Bone marrow (tissue), 2 donors: ENCODE data around the gene SHMT1.
"Not testable (repeated sequence)": the region's sequence is repeated elsewhere in the genome, so short reads cannot be mapped to it uniquely, and the experiment has no call there.

ENCODE experiments used
- DNase-seq, 2 donors: peaks; one replicate each; lab custom pipeline; 2025; lab: John Stamatoyannopoulos, UW

SHMT1 gene

GRCh38 chr17:18378205-18378505 is 14.8 kb upstream of the SHMT1 start:
- no peak for DNase-seq

GRCh38 chr17:18377437-18378204 is 14.3 kb upstream of the SHMT1 start, which contains the start of gene EVPLL:
Gene EVPLL, plus strand, starts transcription at chr17:18377778. Its CDS starts 3,160 bp downstream, at chr17:18380938.
- DNase-seq, result peak; percentile 1 to 45

- DNase-seq, result no peak
These were observed 10.9 kb upstream of the SHMT1 start for GRCh38 chr17:18374216-18374615.

- DNase-seq, result not testable (repeated sequence)
These were observed 9.8 kb upstream of the SHMT1 start for GRCh38 chr17:18373181-18373580.

GRCh38 chr17:18371455-18371854 is 8.1 kb upstream of the SHMT1 start:
- DNase-seq, result no peak

- DNase-seq, result no peak
These were observed 7.4 kb upstream of the SHMT1 start for GRCh38 chr17:18370761-18371160.

GRCh38 chr17:18368946-18369345 is 5.6 kb upstream of the SHMT1 start:
- no peak for DNase-seq

GRCh38 chr17:18364166-18364565 is 816 bp upstream of the SHMT1 start:
- DNase-seq, result no peak

GRCh38 chr17:18362698-18363100 is 651 bp downstream of the SHMT1 start:
- peak in 1 of 2 donors; percentile 13 for DNase-seq

GRCh38 chr17:18361837-18362697 is 1.3 kb downstream of the SHMT1 start:
- no peak for DNase-seq

- no peak for DNase-seq
These were observed 2.8 kb downstream of the SHMT1 start for GRCh38 chr17:18360518-18360917.

GRCh38 chr17:18356624-18357023 is 6.7 kb downstream of the SHMT1 start:
- no peak for DNase-seq

- DNase-seq, result no peak
These were observed 9.8 kb downstream of the SHMT1 start for GRCh38 chr17:18353541-18353940.

- DNase-seq, result no peak
These were observed 19.3 kb downstream of the SHMT1 start for GRCh38 chr17:18344021-18344420.

GRCh38 chr17:18339933-18340332 is 23.4 kb downstream of the SHMT1 start:
- no peak for DNase-seq

GRCh38 chr17:18338158-18338557 is 25.2 kb downstream of the SHMT1 start:
- not testable (repeated sequence) for DNase-seq

- no peak for DNase-seq
These were observed 30.4 kb downstream of the SHMT1 start for GRCh38 chr17:18332909-18333489.

- DNase-seq, result no peak
These were observed 31.5 kb downstream of the SHMT1 start for GRCh38 chr17:18331879-18332278.

- DNase-seq, result no peak
These were observed 34.6 kb downstream of the SHMT1 start for GRCh38 chr17:18328643-18329204.

GRCh38 chr17:18327556-18327955 is 35.8 kb downstream of the SHMT1 start:
- DNase-seq, result no peak

GRCh38 chr17:18327093-18327492 is 36.3 kb downstream of the SHMT1 start:
- DNase-seq, result no peak

GRCh38 chr17:18326572-18326971 is 36.8 kb downstream of the SHMT1 start:
- no peak for DNase-seq

- no peak for DNase-seq
These were observed 37.3 kb downstream of the SHMT1 start for GRCh38 chr17:18326039-18326438.
